HEK293 (cell line): ENCODE data around the gene PTGES2.

Source experiments
- CTCF ChIA-PET: fragments of 350-600 bp; formaldehyde crosslinking; extraction: SDS; loops from one replicate; lab custom pipeline; 2021; ENCODE audit warnings: antibody characterized with exemption; lab: Yijun Ruan, JAX
- POLR2A ChIA-PET: fragments of 300-600 bp; formaldehyde crosslinking; extraction: SDS; loops from one replicate; lab custom pipeline; 2020; ENCODE audit warnings: antibody characterized with exemption, inconsistent platforms; lab: Yijun Ruan, JAX
- H3K27ac ChIP-seq: fragments of 200-500 bp; sonication (Bioruptor generic); 2 replicates; pipeline ENCODE4 v1.5.1; 2014; ENCODE audit warnings: low read depth, low read length, control low read depth, inconsistent platforms; ENCODE audit errors: extremely low read depth
- H3K36me3 ChIP-seq, 2 experiments: fragments of 200-500 bp in 1 of 2; sonication (Bioruptor generic) in 1 of 2; 1 replicate in 1 of 2; 2 replicates in 1 of 2; pipeline ENCODE4 v1.5.1; 2014 to 2017; ENCODE audit warnings: inconsistent platforms in 2 of 2, low read length in 2 of 2; ENCODE audit not compliant: control insufficient read depth in 2 of 2, insufficient read depth in 1 of 2
- H3K4me1 ChIP-seq: fragments of 200-500 bp; sonication (Bioruptor generic); 2 replicates; pipeline ENCODE4 v1.5.1; 2014; ENCODE audit warnings: mild to moderate bottlenecking, low read length, inconsistent platforms; ENCODE audit not compliant: control insufficient read depth, insufficient read depth
- H3K4me3 ChIP-seq: 2 replicates; pipeline ENCODE4 v1.5.1; 2011; ENCODE audit warnings: low read depth, mild to moderate bottlenecking, control low read depth, low read length, moderate library complexity
- H3K9me3 ChIP-seq: fragments of 200-500 bp; sonication (Bioruptor generic); 2 replicates; pipeline ENCODE4 v1.5.1; 2014; ENCODE audit warnings: low read depth, low read length, inconsistent platforms; ENCODE audit not compliant: control insufficient read depth, insufficient read depth
- BCL11B ChIP-seq: fragments of 450-650 bp; formaldehyde crosslinking; IDR thresholded peaks from 2 replicates; pipeline ENCODE4 v1.5.1; 2016; ENCODE audit warnings: low read depth, missing biosample characterization, missing genetic modification characterization
- GFI1B ChIP-seq: fragments of 450-650 bp; formaldehyde crosslinking; IDR thresholded peaks from 2 replicates; pipeline ENCODE4 v1.5.1; 2016; ENCODE audit warnings: missing biosample characterization, missing genetic modification characterization
- GLI2 ChIP-seq: fragments of 450-650 bp; formaldehyde crosslinking; IDR thresholded peaks from 2 replicates; pipeline ENCODE4; 2017; ENCODE audit warnings: missing biosample characterization, missing genetic modification characterization, low read depth, borderline replicate concordance
- SP2 ChIP-seq: fragments of 450-650 bp; formaldehyde crosslinking; IDR thresholded peaks from 2 replicates; pipeline ENCODE4 v1.5.1; 2016; ENCODE audit warnings: missing biosample characterization, missing genetic modification characterization
- YY1 ChIP-seq: fragments of 450-650 bp; formaldehyde crosslinking; IDR thresholded peaks from 2 replicates; pipeline ENCODE4 v1.5.1; 2018; ENCODE audit warnings: missing biosample characterization, missing genetic modification characterization
- ZBTB17 ChIP-seq: fragments of 450-650 bp; formaldehyde crosslinking; IDR thresholded peaks from 2 replicates; pipeline ENCODE4 v1.5.1; 2016; ENCODE audit warnings: missing biosample characterization, missing genetic modification characterization
- ZFP41 ChIP-seq: fragments of 450-650 bp; formaldehyde crosslinking; IDR thresholded peaks from 2 replicates; pipeline ENCODE4 v1.5.1; 2016; ENCODE audit warnings: missing biosample characterization, missing genetic modification characterization, borderline replicate concordance
- ZNF112 ChIP-seq: fragments of 450-650 bp; formaldehyde crosslinking; IDR thresholded peaks from 2 replicates; pipeline ENCODE4 v1.5.0; 2017; ENCODE audit warnings: missing biosample characterization, missing genetic modification characterization
- ZNF19 ChIP-seq: fragments of 450-650 bp; formaldehyde crosslinking; IDR thresholded peaks from 2 replicates; pipeline ENCODE4; 2016; ENCODE audit warnings: missing biosample characterization, missing genetic modification characterization, low read depth
- ZNF239 ChIP-seq: fragments of 450-650 bp; formaldehyde crosslinking; IDR thresholded peaks from 2 replicates; pipeline ENCODE4 v1.5.1; 2016; ENCODE audit warnings: missing biosample characterization, missing genetic modification characterization
- ZNF292 ChIP-seq: fragments of 450-650 bp; formaldehyde crosslinking; IDR thresholded peaks from 2 replicates; pipeline ENCODE4 v1.5.1; 2016; ENCODE audit warnings: low read depth, missing biosample characterization, missing genetic modification characterization, borderline replicate concordance
- ZNF341 ChIP-seq: fragments of 450-650 bp; formaldehyde crosslinking; IDR thresholded peaks from 2 replicates; pipeline ENCODE4; 2016; ENCODE audit warnings: low read depth, missing biosample characterization, missing genetic modification characterization
- ZNF37A ChIP-seq: fragments of 450-650 bp; IDR thresholded peaks from 2 replicates; pipeline ENCODE4 v1.5.1; 2018; ENCODE audit warnings: missing biosample characterization, missing genetic modification characterization
- ZNF561 ChIP-seq: fragments of 450-650 bp; IDR thresholded peaks from 2 replicates; pipeline ENCODE4 v1.5.1; 2018; ENCODE audit warnings: missing biosample characterization, missing genetic modification characterization, borderline replicate concordance
- ZNF658 ChIP-seq: fragments of 450-650 bp; formaldehyde crosslinking; IDR thresholded peaks from 2 replicates; pipeline ENCODE4; 2016; ENCODE audit warnings: missing biosample characterization, missing genetic modification characterization
- ZNF747 ChIP-seq: fragments of 450-650 bp; formaldehyde crosslinking; IDR thresholded peaks from 2 replicates; pipeline ENCODE4 v1.5.1; 2016; ENCODE audit warnings: missing biosample characterization, missing genetic modification characterization
- ZNF843 ChIP-seq: fragments of 450-650 bp; formaldehyde crosslinking; IDR thresholded peaks from 2 replicates; pipeline ENCODE4 v1.5.1; 2016; ENCODE audit warnings: missing biosample characterization, missing genetic modification characterization
- ZSCAN30 ChIP-seq: fragments of 450-650 bp; IDR thresholded peaks from 2 replicates; pipeline ENCODE4 v1.5.1; 2018; ENCODE audit warnings: missing biosample characterization, mild to moderate bottlenecking, missing genetic modification characterization, moderate library complexity
- TF ChIP-seq, protein P1 (sequence below): fragments of 450-650 bp; formaldehyde crosslinking; IDR thresholded peaks from 2 replicates; pipeline ENCODE4 v1.5.1; 2016; ENCODE audit warnings: missing biosample characterization, missing genetic modification characterization
- TF ChIP-seq, protein P2 (sequence below): fragments of 450-650 bp; formaldehyde crosslinking; conservative IDR thresholded peaks from 2 replicates; pipeline ENCODE4 v1.5.1; 2016; ENCODE audit warnings: low read depth, missing biosample characterization, missing genetic modification characterization

PTGES2 gene

DNA sequence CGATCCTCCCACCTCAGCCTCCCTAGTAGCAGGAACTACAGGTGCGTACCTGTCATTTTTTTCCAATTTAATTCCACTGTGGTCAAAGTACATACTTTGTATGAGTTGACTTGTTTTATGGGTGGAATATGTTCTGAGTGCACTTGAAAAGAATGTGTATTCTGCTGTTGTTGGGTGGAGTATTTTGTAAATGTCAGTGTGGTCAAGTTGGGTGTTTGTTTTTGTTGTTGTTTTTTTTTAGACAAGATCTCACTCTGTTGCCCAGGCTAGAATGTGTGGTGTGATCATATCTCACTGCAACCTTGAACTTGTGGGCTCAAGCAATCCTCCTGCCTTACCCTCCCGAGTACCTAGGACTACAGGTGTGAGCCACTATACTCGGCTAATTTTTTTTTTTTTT is 41.6 kb downstream of the PTGES2 start:
- CTCF ChIA-PET, result interaction anchor here (2.4 to 2.7 kb wide), 2 partner anchors 8 to 32 kb away, joined by 9 to 13 read pairs; no protein-coding TSS in a partner anchor
- no peak overlapping the region for H3K27ac ChIP-seq
- TF ChIP-seq ZNF37A (tag by site-specific recombination) (no peak), ZSCAN30 (tag by site-specific recombination) (no peak), GLI2 (tag by site-specific recombination) (no peak)
- TF ChIP-seq, protein P1, sequence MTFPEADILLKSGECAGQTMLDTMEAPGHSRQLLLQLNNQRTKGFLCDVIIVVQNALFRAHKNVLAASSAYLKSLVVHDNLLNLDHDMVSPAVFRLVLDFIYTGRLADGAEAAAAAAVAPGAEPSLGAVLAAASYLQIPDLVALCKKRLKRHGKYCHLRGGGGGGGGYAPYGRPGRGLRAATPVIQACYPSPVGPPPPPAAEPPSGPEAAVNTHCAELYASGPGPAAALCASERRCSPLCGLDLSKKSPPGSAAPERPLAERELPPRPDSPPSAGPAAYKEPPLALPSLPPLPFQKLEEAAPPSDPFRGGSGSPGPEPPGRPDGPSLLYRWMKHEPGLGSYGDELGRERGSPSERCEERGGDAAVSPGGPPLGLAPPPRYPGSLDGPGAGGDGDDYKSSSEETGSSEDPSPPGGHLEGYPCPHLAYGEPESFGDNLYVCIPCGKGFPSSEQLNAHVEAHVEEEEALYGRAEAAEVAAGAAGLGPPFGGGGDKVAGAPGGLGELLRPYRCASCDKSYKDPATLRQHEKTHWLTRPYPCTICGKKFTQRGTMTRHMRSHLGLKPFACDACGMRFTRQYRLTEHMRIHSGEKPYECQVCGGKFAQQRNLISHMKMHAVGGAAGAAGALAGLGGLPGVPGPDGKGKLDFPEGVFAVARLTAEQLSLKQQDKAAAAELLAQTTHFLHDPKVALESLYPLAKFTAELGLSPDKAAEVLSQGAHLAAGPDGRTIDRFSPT (tag by site-specific recombination), result no peak

DNA sequence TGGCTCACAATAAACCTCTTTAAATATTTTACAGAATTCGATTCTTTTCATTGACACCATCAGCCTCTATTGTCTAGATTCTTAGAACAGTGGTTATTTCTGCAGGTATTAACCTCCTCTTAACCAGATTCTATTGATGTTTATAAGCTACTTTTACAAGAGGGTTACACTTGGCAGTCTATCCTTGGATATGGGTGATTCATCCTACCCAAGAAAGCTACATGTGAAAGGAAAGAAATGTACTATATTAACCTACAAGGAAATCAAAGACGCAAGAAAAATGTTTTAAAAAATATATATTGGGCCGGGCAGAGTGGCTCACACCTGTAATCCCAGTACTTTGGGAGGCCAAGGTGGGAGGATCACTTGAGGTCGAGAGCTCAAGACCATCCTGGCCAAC is 42.8 kb downstream of the PTGES2 start:
- Histone ChIP-seq H3K36me3 (no peaks in the 10 kb centered on the region; a peak in 1 of 3 replicates), H3K27ac (no peak overlapping the region), H3K4me3 (no peak overlapping the region), H3K9me3 (no peaks in the 10 kb centered on the region), H3K4me1 (0 out of 2 replicates have a peak, but pooled peaks cover 4% of the 10 kb centered on the region)
- ChIA-PET POLR2A (interaction anchor here (1.0 kb wide), 1 partner anchor 13 kb away, joined by 3 read pairs; no protein-coding TSS in a partner anchor), CTCF (interaction anchor here (0.6 to 2.7 kb wide), 13 partner anchors 9 to 254 kb away, joined by 3 to 13 read pairs (median 4); no protein-coding TSS in a partner anchor)
- TF ChIP-seq ZNF843 (tag by site-specific recombination), result no peak
- no peak for TF ChIP-seq ZNF19 (tag by site-specific recombination)
- no peak for TF ChIP-seq ZFP41 (tag by site-specific recombination)
- no peak for TF ChIP-seq BCL11B
- TF ChIP-seq ZNF747 (tag by site-specific recombination), result no peak
- TF ChIP-seq, protein P2, sequence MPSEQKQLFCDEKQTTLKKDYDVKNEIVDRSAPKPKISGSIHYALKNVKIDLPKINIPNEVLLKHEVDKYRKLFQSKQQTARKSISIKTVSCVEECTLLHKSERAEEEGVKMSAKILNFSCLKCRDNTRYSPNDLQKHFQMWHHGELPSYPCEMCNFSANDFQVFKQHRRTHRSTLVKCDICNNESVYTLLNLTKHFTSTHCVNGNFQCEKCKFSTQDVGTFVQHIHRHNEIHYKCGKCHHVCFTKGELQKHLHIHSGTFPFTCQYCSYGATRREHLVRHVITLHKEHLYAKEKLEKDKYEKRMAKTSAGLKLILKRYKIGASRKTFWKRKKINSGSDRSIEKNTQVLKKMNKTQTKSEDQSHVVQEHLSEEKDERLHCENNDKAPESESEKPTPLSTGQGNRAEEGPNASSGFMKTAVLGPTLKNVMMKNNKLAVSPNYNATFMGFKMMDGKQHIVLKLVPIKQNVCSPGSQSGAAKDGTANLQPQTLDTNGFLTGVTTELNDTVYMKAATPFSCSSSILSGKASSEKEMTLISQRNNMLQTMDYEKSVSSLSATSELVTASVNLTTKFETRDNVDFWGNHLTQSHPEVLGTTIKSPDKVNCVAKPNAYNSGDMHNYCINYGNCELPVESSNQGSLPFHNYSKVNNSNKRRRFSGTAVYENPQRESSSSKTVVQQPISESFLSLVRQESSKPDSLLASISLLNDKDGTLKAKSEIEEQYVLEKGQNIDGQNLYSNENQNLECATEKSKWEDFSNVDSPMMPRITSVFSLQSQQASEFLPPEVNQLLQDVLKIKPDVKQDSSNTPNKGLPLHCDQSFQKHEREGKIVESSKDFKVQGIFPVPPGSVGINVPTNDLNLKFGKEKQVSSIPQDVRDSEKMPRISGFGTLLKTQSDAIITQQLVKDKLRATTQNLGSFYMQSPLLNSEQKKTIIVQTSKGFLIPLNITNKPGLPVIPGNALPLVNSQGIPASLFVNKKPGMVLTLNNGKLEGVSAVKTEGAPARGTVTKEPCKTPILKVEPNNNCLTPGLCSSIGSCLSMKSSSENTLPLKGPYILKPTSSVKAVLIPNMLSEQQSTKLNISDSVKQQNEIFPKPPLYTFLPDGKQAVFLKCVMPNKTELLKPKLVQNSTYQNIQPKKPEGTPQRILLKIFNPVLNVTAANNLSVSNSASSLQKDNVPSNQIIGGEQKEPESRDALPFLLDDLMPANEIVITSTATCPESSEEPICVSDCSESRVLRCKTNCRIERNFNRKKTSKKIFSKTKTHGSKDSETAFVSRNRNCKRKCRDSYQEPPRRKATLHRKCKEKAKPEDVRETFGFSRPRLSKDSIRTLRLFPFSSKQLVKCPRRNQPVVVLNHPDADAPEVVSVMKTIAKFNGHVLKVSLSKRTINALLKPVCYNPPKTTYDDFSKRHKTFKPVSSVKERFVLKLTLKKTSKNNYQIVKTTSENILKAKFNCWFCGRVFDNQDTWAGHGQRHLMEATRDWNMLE (tag by site-specific recombination), result no peak
- TF ChIP-seq ZNF341 (tag by site-specific recombination), result no peak
- no peak for TF ChIP-seq GFI1B (tag by site-specific recombination)
- TF ChIP-seq ZNF292, result no peak
- TF ChIP-seq ZNF239 (tag by site-specific recombination), result no peak
- TF ChIP-seq SP2 (tag by site-specific recombination), result no peak
- no peak for TF ChIP-seq YY1
- no peak for TF ChIP-seq ZNF658 (tag by site-specific recombination)
- TF ChIP-seq ZNF112 (tag by site-specific recombination), result no peak
- TF ChIP-seq ZBTB17, result no peak
- TF ChIP-seq ZNF561, result no peak

More for the DNA sequence above, 41.6 kb downstream of the PTGES2 start:
- no peak overlapping the region for H3K4me3 ChIP-seq
- 0 out of 2 replicates have a peak, but pooled peaks cover 4% of the 10 kb centered on the region for H3K4me1 ChIP-seq
- H3K9me3 ChIP-seq, result no peaks in the 10 kb centered on the region
- no peaks in the 10 kb centered on the region; a peak in 1 of 3 replicates for H3K36me3 ChIP-seq
- POLR2A ChIA-PET, result no interaction called here
